ENCODE data around the gene FANCD2. TPM values are rescaled to one million over a fixed set of nuclear protein-coding genes. Genes with fewer than 3 reads are reported as not detected.
"Not testable (repeated sequence)": the region's sequence is repeated elsewhere in the genome, so short reads cannot be mapped to it uniquely, and the experiment has no call there.

FANCD2 gene
- total and polyA plus RNA-seq, 2 donors, result 6.6 to 25.5 TPM

- Histone ChIP-seq H3K9me3 (ENCODE audit: control insufficient read depth in 2 of 2, insufficient read depth in 1 of 2, low read length in 1 of 2) (no peaks in the 10 kb centered on the region), H3K36me3 (ENCODE audit: control insufficient read depth in 2 of 2, insufficient read depth in 2 of 2, low read length in 1 of 2) (peaks cover 8 to 22% of the 10 kb centered on the region in 2 donors), H3K27me3 (ENCODE audit: control insufficient read depth in 2 of 2, insufficient read depth in 1 of 2, low read length in 1 of 2) (no peaks in the 10 kb centered on the region)
Observed at GRCh38 chr3:10074666-10075065, 48.4 kb downstream of the FANCD2 start.

GRCh38 chr3:10081871-10082270 lies 55.6 kb downstream of the FANCD2 start:
- H3K4me3 ChIP-seq (ENCODE audit: low read length in 2 of 2), result no peak overlapping the region
- 98% methylated on average over 4 of the region's 4 CpGs for WGBS
- DNase-seq (ENCODE audit: low read depth in 6 of 9, low spot score in 9 of 9), result no peak
- peaks cover 22 to 63% of the 10 kb centered on the region in 2 donors for H3K36me3 ChIP-seq (ENCODE audit: control insufficient read depth in 2 of 2, insufficient read depth in 2 of 2, low read length in 1 of 2)
- H3K27me3 ChIP-seq (ENCODE audit: control insufficient read depth in 2 of 2, insufficient read depth in 1 of 2, low read length in 1 of 2), result no peaks in the 10 kb centered on the region
- no peaks in the 10 kb centered on the region for H3K4me1 ChIP-seq (ENCODE audit: control insufficient read depth in 2 of 2, insufficient read depth in 2 of 2, low read length in 2 of 2)
- H3K27ac ChIP-seq (ENCODE audit: low read depth in 1 of 2, low read length in 1 of 2), result no peak overlapping the region
- H3K9me3 ChIP-seq (ENCODE audit: control insufficient read depth in 2 of 2, insufficient read depth in 1 of 2, low read length in 1 of 2), result no peaks in the 10 kb centered on the region

More at GRCh38 chr3:10074666-10075065, 48.4 kb downstream of the FANCD2 start:
- no peak overlapping the region for H3K27ac ChIP-seq (ENCODE audit: low read depth in 1 of 2, low read length in 1 of 2)
- H3K4me3 ChIP-seq (ENCODE audit: low read length in 2 of 2), result no peak overlapping the region
- no peaks in the 10 kb centered on the region for H3K4me1 ChIP-seq (ENCODE audit: control insufficient read depth in 2 of 2, insufficient read depth in 2 of 2, low read length in 2 of 2)
- DNase-seq (ENCODE audit: low read depth in 6 of 9, low spot score in 9 of 9), result no peak

GRCh38 chr3:10085738-10086137 lies 59.5 kb downstream of the FANCD2 start:
- peaks cover 19 to 68% of the 10 kb centered on the region in 2 donors for H3K36me3 ChIP-seq (ENCODE audit: control insufficient read depth in 2 of 2, insufficient read depth in 2 of 2, low read length in 1 of 2)
- no peak overlapping the region for H3K4me3 ChIP-seq (ENCODE audit: low read length in 2 of 2)
- H3K4me1 ChIP-seq (ENCODE audit: control insufficient read depth in 2 of 2, insufficient read depth in 2 of 2, low read length in 2 of 2), result no peaks in the 10 kb centered on the region
- H3K9me3 ChIP-seq (ENCODE audit: control insufficient read depth in 2 of 2, insufficient read depth in 1 of 2, low read length in 1 of 2), result no peaks in the 10 kb centered on the region
- DNase-seq (ENCODE audit: low read depth in 6 of 9, low spot score in 9 of 9), result no peak
- WGBS, result 100% methylated on average over 1 of the region's 1 CpG
- no peak overlapping the region for H3K27ac ChIP-seq (ENCODE audit: low read depth in 1 of 2, low read length in 1 of 2)
- H3K27me3 ChIP-seq (ENCODE audit: control insufficient read depth in 2 of 2, insufficient read depth in 1 of 2, low read length in 1 of 2), result no peaks in the 10 kb centered on the region

- 97% methylated on average over 4 of the region's 4 CpGs for WGBS
Observed at GRCh38 chr3:10088256-10088655, 62.0 kb downstream of the FANCD2 start.

GRCh38 chr3:10090179-10090578 lies 63.9 kb downstream of the FANCD2 start:
- WGBS, result 99% methylated on average over 6 of the region's 6 CpGs
- no peaks in the 10 kb centered on the region for H3K9me3 ChIP-seq (ENCODE audit: control insufficient read depth in 2 of 2, insufficient read depth in 1 of 2, low read length in 1 of 2)
- no peaks in the 10 kb centered on the region for H3K4me1 ChIP-seq (ENCODE audit: control insufficient read depth in 2 of 2, insufficient read depth in 2 of 2, low read length in 2 of 2)
- no peak overlapping the region for H3K4me3 ChIP-seq (ENCODE audit: low read length in 2 of 2)
- H3K27me3 ChIP-seq (ENCODE audit: control insufficient read depth in 2 of 2, insufficient read depth in 1 of 2, low read length in 1 of 2), result no peaks in the 10 kb centered on the region
- peaks cover 23 to 58% of the 10 kb centered on the region in 2 donors for H3K36me3 ChIP-seq (ENCODE audit: control insufficient read depth in 2 of 2, insufficient read depth in 2 of 2, low read length in 1 of 2)
- no peak overlapping the region for H3K27ac ChIP-seq (ENCODE audit: low read depth in 1 of 2, low read length in 1 of 2)
- DNase-seq (ENCODE audit: low read depth in 6 of 9, low spot score in 9 of 9), result no peak

More at GRCh38 chr3:10088256-10088655, 62.0 kb downstream of the FANCD2 start:
- no peaks in the 10 kb centered on the region for H3K4me1 ChIP-seq (ENCODE audit: control insufficient read depth in 2 of 2, insufficient read depth in 2 of 2, low read length in 2 of 2)
- H3K36me3 ChIP-seq (ENCODE audit: control insufficient read depth in 2 of 2, insufficient read depth in 2 of 2, low read length in 1 of 2), result peaks cover 21 to 58% of the 10 kb centered on the region in 2 donors
- H3K4me3 ChIP-seq (ENCODE audit: low read length in 2 of 2), result no peak overlapping the region
- no peak for DNase-seq (ENCODE audit: low read depth in 6 of 9, low spot score in 9 of 9)
- H3K9me3 ChIP-seq (ENCODE audit: control insufficient read depth in 2 of 2, insufficient read depth in 1 of 2, low read length in 1 of 2), result no peaks in the 10 kb centered on the region
- H3K27me3 ChIP-seq (ENCODE audit: control insufficient read depth in 2 of 2, insufficient read depth in 1 of 2, low read length in 1 of 2), result no peaks in the 10 kb centered on the region
- no peak overlapping the region for H3K27ac ChIP-seq (ENCODE audit: low read depth in 1 of 2, low read length in 1 of 2)

- H3K27me3 ChIP-seq (ENCODE audit: control insufficient read depth in 2 of 2, insufficient read depth in 1 of 2, low read length in 1 of 2); DNase-seq (ENCODE audit: low read depth in 6 of 9, low spot score in 9 of 9); H3K4me1 ChIP-seq (ENCODE audit: control insufficient read depth in 2 of 2, insufficient read depth in 2 of 2, low read length in 2 of 2); H3K4me3 ChIP-seq (ENCODE audit: low read length in 2 of 2); H3K27ac ChIP-seq (ENCODE audit: low read depth in 1 of 2, low read length in 1 of 2); H3K9me3 ChIP-seq (ENCODE audit: control insufficient read depth in 2 of 2, insufficient read depth in 1 of 2, low read length in 1 of 2): not testable (repeated sequence)
- WGBS, result 100% methylated on average over 1 of the region's 1 CpG
- peaks cover 23 to 56% of the 10 kb centered on the region in 2 donors for H3K36me3 ChIP-seq (ENCODE audit: control insufficient read depth in 2 of 2, insufficient read depth in 2 of 2, low read length in 1 of 2)
Observed at GRCh38 chr3:10090774-10091173, 64.5 kb downstream of the FANCD2 start.

GRCh38 chr3:10091387-10091786 lies 65.2 kb downstream of the FANCD2 start:
- H3K4me3 ChIP-seq (ENCODE audit: low read length in 2 of 2); H3K27ac ChIP-seq (ENCODE audit: low read depth in 1 of 2, low read length in 1 of 2); DNase-seq (ENCODE audit: low read depth in 6 of 9, low spot score in 9 of 9); H3K27me3 ChIP-seq (ENCODE audit: control insufficient read depth in 2 of 2, insufficient read depth in 1 of 2, low read length in 1 of 2); H3K4me1 ChIP-seq (ENCODE audit: control insufficient read depth in 2 of 2, insufficient read depth in 2 of 2, low read length in 2 of 2); H3K9me3 ChIP-seq (ENCODE audit: control insufficient read depth in 2 of 2, insufficient read depth in 1 of 2, low read length in 1 of 2): not testable (repeated sequence)
- 100% methylated on average over 2 of the region's 2 CpGs for WGBS
- peaks cover 25 to 57% of the 10 kb centered on the region in 2 donors for H3K36me3 ChIP-seq (ENCODE audit: control insufficient read depth in 2 of 2, insufficient read depth in 2 of 2, low read length in 1 of 2)

GRCh38 chr3:10093678-10094077 lies 67.4 kb downstream of the FANCD2 start:
- WGBS, result 95% methylated on average over 3 of the region's 3 CpGs

GRCh38 chr3:10099041-10099440 lies 72.8 kb downstream of the FANCD2 start:
- Histone ChIP-seq H3K27ac (ENCODE audit: low read depth in 1 of 2, low read length in 1 of 2) (no peak overlapping the region), H3K27me3 (ENCODE audit: control insufficient read depth in 2 of 2, insufficient read depth in 1 of 2, low read length in 1 of 2) (no peaks in the 10 kb centered on the region), H3K36me3 (ENCODE audit: control insufficient read depth in 2 of 2, insufficient read depth in 2 of 2, low read length in 1 of 2) (peaks cover 8 to 30% of the 10 kb centered on the region in 2 donors), H3K4me1 (ENCODE audit: control insufficient read depth in 2 of 2, insufficient read depth in 2 of 2, low read length in 2 of 2) (no peaks in the 10 kb centered on the region), H3K9me3 (ENCODE audit: control insufficient read depth in 2 of 2, insufficient read depth in 1 of 2, low read length in 1 of 2) (no peaks in the 10 kb centered on the region), H3K4me3 (ENCODE audit: low read length in 2 of 2) (no peak overlapping the region)
- WGBS, result 97% methylated on average over 5 of the region's 5 CpGs
- no peak for DNase-seq (ENCODE audit: low read depth in 6 of 9, low spot score in 9 of 9)

More at GRCh38 chr3:10093678-10094077, 67.4 kb downstream of the FANCD2 start:
- Histone ChIP-seq H3K4me3 (ENCODE audit: low read length in 2 of 2) (no peak overlapping the region), H3K9me3 (ENCODE audit: control insufficient read depth in 2 of 2, insufficient read depth in 1 of 2, low read length in 1 of 2) (no peaks in the 10 kb centered on the region), H3K27ac (ENCODE audit: low read depth in 1 of 2, low read length in 1 of 2) (no peak overlapping the region), H3K27me3 (ENCODE audit: control insufficient read depth in 2 of 2, insufficient read depth in 1 of 2, low read length in 1 of 2) (no peaks in the 10 kb centered on the region), H3K4me1 (ENCODE audit: control insufficient read depth in 2 of 2, insufficient read depth in 2 of 2, low read length in 2 of 2) (no peaks in the 10 kb centered on the region), H3K36me3 (ENCODE audit: control insufficient read depth in 2 of 2, insufficient read depth in 2 of 2, low read length in 1 of 2) (peaks cover 21 to 49% of the 10 kb centered on the region in 2 donors)
- DNase-seq (ENCODE audit: low read depth in 6 of 9, low spot score in 9 of 9), result no peak

- no peak overlapping the region for H3K27ac ChIP-seq (ENCODE audit: low read depth in 1 of 2, low read length in 1 of 2)
- no peak for DNase-seq (ENCODE audit: low read depth in 6 of 9, low spot score in 9 of 9)
- H3K36me3 ChIP-seq (ENCODE audit: control insufficient read depth in 2 of 2, insufficient read depth in 2 of 2, low read length in 1 of 2), result peaks cover 0 to under 1% of the 10 kb centered on the region in 2 donors
- H3K9me3 ChIP-seq (ENCODE audit: control insufficient read depth in 2 of 2, insufficient read depth in 1 of 2, low read length in 1 of 2), result no peaks in the 10 kb centered on the region
- no peaks in the 10 kb centered on the region for H3K4me1 ChIP-seq (ENCODE audit: control insufficient read depth in 2 of 2, insufficient read depth in 2 of 2, low read length in 2 of 2)
- no peak overlapping the region for H3K4me3 ChIP-seq (ENCODE audit: low read length in 2 of 2)
- 91% methylated on average over 2 of the region's 2 CpGs for WGBS
- H3K27me3 ChIP-seq (ENCODE audit: control insufficient read depth in 2 of 2, insufficient read depth in 1 of 2, low read length in 1 of 2), result no peaks in the 10 kb centered on the region
Observed at GRCh38 chr3:10106919-10107318, 80.7 kb downstream of the FANCD2 start.
